ENCODE results near the gene SLC16A11. TPM values are rescaled to one million over a fixed set of nuclear protein-coding genes. Genes with fewer than 3 reads are reported as not detected.

Gene SLC16A11
- polyA plus RNA-seq, 1 donor from 2014 or later, result not detected

- no peaks in the 10 kb centered on the region for H3K9me2 ChIP-seq (ENCODE audit: insufficient read depth, low read length)
- H4K20me1 ChIP-seq (ENCODE audit: insufficient read depth), result no peaks in the 10 kb centered on the region
- no peak overlapping the region for H3K27ac ChIP-seq (ENCODE audit: low read length)
- peaks cover 28% of the 10 kb centered on the region for H3K27me3 ChIP-seq (ENCODE audit: insufficient read depth, low read depth, low read length)
- H3F3A ChIP-seq (ENCODE audit: insufficient read depth, low read length, poor library complexity, severe bottlenecking), result no peaks in the 10 kb centered on the region
- H3K9ac ChIP-seq (ENCODE audit: low read length), result no peak overlapping the region
- no peak overlapping the region for H3K4me3 ChIP-seq (ENCODE audit: low read length)
- H3K79me2 ChIP-seq (replicated peaks; ENCODE audit: insufficient read depth, low read length), result peaks cover 1% of the 10 kb centered on the region
- no peak overlapping the region for H3K4me2 ChIP-seq (ENCODE audit: low read length)
- no peaks in the 10 kb centered on the region for H3K9me3 ChIP-seq (ENCODE audit: low read length)
- no peak overlapping the region for H2AFZ ChIP-seq (ENCODE audit: low read depth, low read length)
- no peak for TF ChIP-seq REST (IDR thresholded peaks at IDR 0.05; ENCODE audit: borderline replicate concordance)
- no peaks in the 10 kb centered on the region for H3K36me3 ChIP-seq (ENCODE audit: insufficient read depth, low read length)
Measured at GRCh38 chr17:7018331-7018964, 25.4 kb downstream of the SLC16A11 start.

- Histone ChIP-seq H3K4me3 (ENCODE audit: low read length) (no peak overlapping the region), H3F3A (ENCODE audit: insufficient read depth, low read length, poor library complexity, severe bottlenecking) (no peaks in the 10 kb centered on the region), H3K27me3 (ENCODE audit: insufficient read depth, low read depth, low read length) (peaks cover 22% of the 10 kb centered on the region), H3K27ac (ENCODE audit: low read length) (no peak overlapping the region), H3K9me2 (ENCODE audit: insufficient read depth, low read length) (no peaks in the 10 kb centered on the region), H4K20me1 (ENCODE audit: insufficient read depth) (no peaks in the 10 kb centered on the region), H3K9me3 (ENCODE audit: low read length) (no peaks in the 10 kb centered on the region), H3K36me3 (ENCODE audit: insufficient read depth, low read length) (no peaks in the 10 kb centered on the region), H3K4me2 (ENCODE audit: low read length) (no peak overlapping the region), H3K79me2 (replicated peaks; ENCODE audit: insufficient read depth, low read length) (peaks cover 8% of the 10 kb centered on the region), H2AFZ (ENCODE audit: low read depth, low read length) (no peak overlapping the region), H3K9ac (ENCODE audit: low read length) (no peak overlapping the region)
- TF ChIP-seq RAD21 (conservative IDR thresholded peaks at IDR 0.05) (no peak), EP300 (conservative IDR thresholded peaks at IDR 0.05; ENCODE audit: poor library complexity, severe bottlenecking) (no peak), TAF1 (IDR thresholded peaks at IDR 0.05; ENCODE audit: low read depth) (no peak), CTCF (IDR thresholded peaks at IDR 0.05; ENCODE audit: poor library complexity, severe bottlenecking) (no peak), EZH2 (IDR thresholded peaks at IDR 0.05; ENCODE audit: borderline replicate concordance, insufficient read depth, low read length, poor library complexity, severe bottlenecking) (no peak), REST (IDR thresholded peaks at IDR 0.05; ENCODE audit: borderline replicate concordance) (no peak), POLR2AphosphoS5 (IDR thresholded peaks at IDR 0.05) (no peak), SMC3 (conservative IDR thresholded peaks at IDR 0.05; ENCODE audit: poor library complexity) (no peak), MXI1 (conservative IDR thresholded peaks at IDR 0.05; ENCODE audit: poor library complexity, severe bottlenecking) (no peak)
Measured at GRCh38 chr17:7017827-7018200, 26.1 kb downstream of the SLC16A11 start.
